SK-N-SH (cell line): Measurements from ENCODE around the gene EID3. TPM values are rescaled to one million over a fixed set of nuclear protein-coding genes. Genes with fewer than 3 reads are reported as not detected.

Experiments used
- CTCF ChIA-PET: fragments of 300-600, 350-600 bp; formaldehyde crosslinking; extraction: SDS; loops from one replicate; lab custom pipeline; 2021; lab: Yijun Ruan, JAX
- POLR2A ChIA-PET: fragments of 350-600 bp; sonication (Branson Sonifier 250); formaldehyde crosslinking; extraction: SDS; loops from one replicate; lab custom pipeline; 2020; ENCODE audit warnings: antibody characterized with exemption, inconsistent platforms; lab: Yijun Ruan, JAX
- DNase-seq: peaks from one replicate; pipeline ENCODE4 v3.0.0; 2012
- H2AFZ ChIP-seq: fragments of 200-600 bp; sonication (generic); 2 replicates; pipeline ENCODE4 v1.8.1; 2016; ENCODE audit warnings: antibody characterized with exemption, mild to moderate bottlenecking, low read depth
- H3F3A ChIP-seq: fragments of 200-600 bp; sonication (generic); replicated peaks from 2 replicates; pipeline ENCODE3; 2016; ENCODE audit warnings: antibody characterized with exemption, mild to moderate bottlenecking; ENCODE audit not compliant: insufficient read depth
- H3K27ac ChIP-seq, 2 experiments: fragments of 200-500 bp in 1 of 2; fragments of 200-600 bp in 1 of 2; sonication (Bioruptor generic) in 1 of 2; sonication (generic), shearing (Covaris generic) in 1 of 2; 2 replicates each; pipeline versions ENCODE4 v1.5.1 to v1.6.1; 2014 to 2016; ENCODE audit warnings: low read depth in 2 of 2, inconsistent platforms in 1 of 2, low read length in 1 of 2, mild to moderate bottlenecking in 1 of 2, mixed read lengths in 1 of 2
- H3K27me3 ChIP-seq: fragments of 200-600 bp; sonication (generic), shearing (Covaris generic); 2 replicates; pipeline ENCODE4 v1.6.1; 2016; ENCODE audit warnings: mixed run types; ENCODE audit not compliant: insufficient read depth
- H3K36me3 ChIP-seq, 2 experiments: fragments of 200-500 bp in 1 of 2; fragments of 200-600 bp in 1 of 2; sonication (Bioruptor generic) in 1 of 2; sonication (generic) in 1 of 2; replicated peaks in 1 of 2; 2 replicates each; pipeline versions ENCODE3 to v1.5.1; 2014 to 2016; ENCODE audit warnings: low read length in 1 of 2, mild to moderate bottlenecking in 1 of 2; ENCODE audit not compliant: insufficient read depth in 2 of 2, control insufficient read depth in 1 of 2
- H3K4me1 ChIP-seq, 2 experiments: fragments of 200-500 bp in 1 of 2; fragments of 200-600 bp in 1 of 2; sonication (Bioruptor generic) in 1 of 2; sonication (generic), shearing (Covaris generic) in 1 of 2; 2 replicates each; pipeline versions ENCODE4 v1.5.1 to v1.6.1; 2014 to 2016; ENCODE audit warnings: low read depth in 1 of 2, low read length in 1 of 2, mixed run types in 1 of 2; ENCODE audit not compliant: insufficient read depth in 2 of 2, control insufficient read depth in 1 of 2
- H3K4me2 ChIP-seq: fragments of 200-600 bp; sonication (generic), shearing (Covaris generic); 2 replicates; pipeline ENCODE4 v1.6.1; 2017; ENCODE audit warnings: mixed run types
- H3K4me3 ChIP-seq, 2 experiments: fragments of 200-500 bp in 1 of 2; fragments of 200-600 bp in 1 of 2; sonication (Bioruptor generic) in 1 of 2; sonication (generic), shearing (Covaris generic) in 1 of 2; 2 replicates each; pipeline versions ENCODE4 v1.5.1 to v1.8.1; 2014 to 2016; ENCODE audit warnings: low read depth in 2 of 2, inconsistent platforms in 1 of 2, low read length in 1 of 2, mild to moderate bottlenecking in 1 of 2, mixed read lengths in 1 of 2, moderate library complexity in 1 of 2
- H3K79me2 ChIP-seq: fragments of 200-600 bp; sonication (generic); 2 replicates; pipeline ENCODE4 v1.8.1; 2017; ENCODE audit warnings: mild to moderate bottlenecking; ENCODE audit not compliant: insufficient read depth
- H3K9ac ChIP-seq: fragments of 200-600 bp; sonication (generic); 2 replicates; pipeline ENCODE4 v1.6.1; 2017; ENCODE audit warnings: mixed run types
- H3K9me2 ChIP-seq: fragments of 200-600 bp; sonication (generic); 2 replicates; pipeline ENCODE4 v1.6.1; 2017; ENCODE audit warnings: mixed run types
- H3K9me3 ChIP-seq: fragments of 200-600 bp; sonication (generic); 2 replicates; pipeline ENCODE4 v1.6.1; 2017; ENCODE audit warnings: mixed run types, mild to moderate bottlenecking, moderate library complexity
- H4K20me1 ChIP-seq: fragments of 200-600 bp; sonication (generic); 2 replicates; pipeline ENCODE4 v1.6.1; 2017; ENCODE audit warnings: mild to moderate bottlenecking, mixed run types; ENCODE audit not compliant: insufficient read depth
- CHD2 ChIP-seq: fragments of 150-350 bp; IDR thresholded peaks from 2 replicates; pipeline ENCODE4 v1.6.1; 2018; ENCODE audit warnings: low read length; ENCODE audit not compliant: partially characterized antibody
- CTCF ChIP-seq: fragments of 200-600 bp; sonication (generic); IDR thresholded peaks from 2 replicates; pipeline ENCODE4 v1.6.1; 2017; ENCODE audit warnings: antibody characterized with exemption, mild to moderate bottlenecking, moderate library complexity
- ELF1 ChIP-seq: IDR thresholded peaks from 2 replicates; pipeline ENCODE4 v1.4.0; 2012
- EZH2phosphoT487 ChIP-seq: fragments of 200-600 bp; sonication (generic); IDR thresholded peaks from 2 replicates; pipeline ENCODE4 v1.6.1; 2017; ENCODE audit warnings: low read depth, mixed run types, mild to moderate bottlenecking, antibody characterized with exemption, moderate library complexity, borderline replicate concordance
- FOSL2 ChIP-seq: IDR thresholded peaks from 2 replicates; pipeline ENCODE4 v1.4.0; 2012; ENCODE audit warnings: low read depth, mild to moderate bottlenecking, moderate library complexity, borderline replicate concordance
- FOXJ3 ChIP-seq: sonication (generic); formaldehyde crosslinking; IDR thresholded peaks from 2 replicates; pipeline ENCODE4 v1.5.1; 2020; ENCODE audit warnings: mild to moderate bottlenecking, missing genetic modification reagents
- FOXM1 ChIP-seq: IDR thresholded peaks from 2 replicates; pipeline ENCODE4 v1.4.0; 2012; ENCODE audit warnings: low read depth, mild to moderate bottlenecking
- IRF3 ChIP-seq: fragments of 150-350 bp; IDR thresholded peaks from 2 replicates; pipeline ENCODE4 v1.6.1; 2016; ENCODE audit warnings: mild to moderate bottlenecking, low read depth, low read length
- MAX ChIP-seq: IDR thresholded peaks from 2 replicates; pipeline ENCODE4 v1.4.0; 2012; ENCODE audit warnings: low read depth
- MXI1 ChIP-seq: IDR thresholded peaks from 2 replicates; pipeline ENCODE4 v1.6.1; 2012; ENCODE audit warnings: mild to moderate bottlenecking, low read depth, low read length, improper control_type of control experiment
- NRF1 ChIP-seq: IDR thresholded peaks from 2 replicates; pipeline ENCODE4 v1.6.1; 2012; ENCODE audit warnings: low read depth, mild to moderate bottlenecking, low read length
- POLR2AphosphoS5 ChIP-seq: IDR thresholded peaks from 2 replicates; pipeline ENCODE4 v1.6.1; 2012; ENCODE audit warnings: low read depth, low read length
- REST ChIP-seq: IDR thresholded peaks from 2 replicates; pipeline ENCODE4 v1.6.1; 2012; ENCODE audit warnings: mild to moderate bottlenecking, low read depth, low read length, moderate library complexity
- RXRA ChIP-seq: IDR thresholded peaks from 2 replicates; pipeline ENCODE4 v1.4.0; 2012; ENCODE audit warnings: low read depth, mild to moderate bottlenecking, borderline replicate concordance
- SIN3A ChIP-seq: IDR thresholded peaks from 2 replicates; pipeline ENCODE4 v1.6.1; 2012; ENCODE audit warnings: low read depth, mild to moderate bottlenecking, low read length, moderate library complexity, borderline replicate concordance
- TAF1 ChIP-seq: IDR thresholded peaks from 2 replicates; pipeline ENCODE4 v1.6.1; 2012; ENCODE audit warnings: low read depth, mild to moderate bottlenecking, low read length, moderate library complexity, borderline replicate concordance
- TCF12 ChIP-seq: IDR thresholded peaks from 2 replicates; pipeline ENCODE4 v1.4.0; 2012
- TEAD4 ChIP-seq: IDR thresholded peaks from 2 replicates; pipeline ENCODE4 v1.4.0; 2012; ENCODE audit warnings: mild to moderate bottlenecking, borderline replicate concordance; ENCODE audit not compliant: insufficient read depth
- ZBTB33 ChIP-seq: IDR thresholded peaks from 2 replicates; pipeline ENCODE4 v1.4.0; 2012; ENCODE audit warnings: low read depth, borderline replicate concordance
- WGBS: methylation state at CpG from one replicate; pipeline ENCODE4 v1.1.6; 2017; ENCODE audit warnings: low lambda C conversion rate; 5-methylcytosine and 5-hydroxymethylcytosine counted together
- polyA plus RNA-seq, 3 experiments: library from polyadenylated mRNA; depleted of rRNA; stranded (reverse); fragments of >200 nt; gene quantifications; 2 replicates each; pipeline ENCODE4 v1.2.3, GENCODE V29; 2012

Gene EID3
- polyA plus RNA-seq, 1 of the 3 experiments (the other 2 are of a cell fraction), result 0.92 TPM

- no peak overlapping the region for H2AFZ ChIP-seq
- H3K4me2 ChIP-seq, result no peak overlapping the region
- H3K4me1 ChIP-seq, result peaks cover 0 to 10% of the 10 kb centered on the region in 2 experiments; a peak in 1 of 4 replicates
- no peak overlapping the region for H3K4me3 ChIP-seq
- DNase-seq, result no peak
- H3K9me3 ChIP-seq, result no peaks in the 10 kb centered on the region
- H3F3A ChIP-seq, result no peaks in the 10 kb centered on the region
- H3K36me3 ChIP-seq, result peaks cover 40 to 66% of the 10 kb centered on the region in 2 experiments
- no peaks in the 10 kb centered on the region for H3K9me2 ChIP-seq
- H4K20me1 ChIP-seq, result peaks cover 84% of the 10 kb centered on the region
- 80% methylated on average over 9 of the region's 9 CpGs for WGBS
- POLR2A ChIA-PET, result no interaction called here
- CTCF ChIA-PET, result interaction anchor here (0.6 to 1.5 kb wide), 5 partner anchors 8 to 94 kb away, joined by 3 to 5 read pairs (median 3); no protein-coding TSS in a partner anchor
- TF ChIP-seq SIN3A (no peak), CHD2 (no peak), RXRA (no peak), EZH2phosphoT487 (no peak), FOSL2 (no peak), MXI1 (no peak), TAF1 (no peak), CTCF (no peak), NRF1 (no peak), MAX (no peak), TEAD4 (no peak), IRF3 (no peak), ELF1 (no peak), FOXJ3 (CRISPR knock-in tag) (no peak), TCF12 (no peak), REST (no peak), POLR2AphosphoS5 (no peak), ZBTB33 (no peak), FOXM1 (no peak)
- no peak overlapping the region for H3K27ac ChIP-seq
- no peak overlapping the region for H3K9ac ChIP-seq
- H3K27me3 ChIP-seq, result no peaks in the 10 kb centered on the region
- peaks cover 98% of the 10 kb centered on the region for H3K79me2 ChIP-seq
Measured at GRCh38 chr12:104294927-104295668, 8.4 kb upstream of the EID3 start.
